Measurements from ENCODE around the gene BRMS1L. TPM values are rescaled to one million over a fixed set of nuclear protein-coding genes. Genes with fewer than 3 reads are reported as not detected.

The BRMS1L gene
- total and polyA plus RNA-seq, 2 experiments from 2014 or later, result 11.8 to 19.5 TPM

DNA sequence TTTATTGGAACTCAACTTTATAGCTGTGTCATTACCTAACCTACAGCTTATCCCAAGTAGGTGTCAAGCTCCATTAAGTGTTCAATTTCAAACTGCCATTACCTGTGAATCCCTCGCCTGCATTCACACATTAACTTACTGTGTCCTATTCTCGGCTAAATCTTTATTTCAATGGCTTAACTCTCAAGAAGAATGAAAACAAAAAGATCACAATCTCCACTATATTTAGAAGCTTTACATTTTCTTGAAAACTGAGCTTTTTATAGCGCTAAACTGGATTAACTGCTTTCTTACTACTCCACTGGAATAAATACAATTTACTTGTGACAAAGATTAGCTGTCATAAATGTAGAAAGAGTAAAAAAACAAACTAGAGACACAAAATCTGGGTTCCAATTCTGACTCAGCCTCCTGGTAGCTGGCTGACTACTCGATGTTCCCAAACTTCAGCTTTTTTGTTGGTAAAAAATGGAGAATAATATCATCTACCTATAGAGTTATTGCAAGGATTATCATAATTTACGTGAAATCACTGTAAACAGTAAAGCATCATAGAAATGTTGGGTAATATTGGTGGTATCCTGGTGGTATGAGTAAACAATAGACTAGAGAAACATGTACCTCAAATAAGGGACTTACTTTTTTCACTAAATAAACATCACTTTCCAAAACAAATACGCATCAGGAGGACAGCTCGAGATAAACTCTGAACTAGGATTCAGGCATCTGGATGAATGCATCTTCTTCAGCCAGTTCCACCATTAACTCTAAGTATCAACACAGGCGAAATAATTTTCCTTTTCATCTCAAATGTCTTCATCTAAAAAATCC is 18.8 kb upstream of the BRMS1L start:
- Histone ChIP-seq H3F3A (replicated peaks; ENCODE audit: low read depth) (no peaks in the 10 kb centered on the region), H2AFZ (no peak overlapping the region), H4K20me1 (replicated peaks; ENCODE audit: insufficient read depth) (no peaks in the 10 kb centered on the region; the same call in 1 of the 2 replicates), H3K27ac (ENCODE audit: low read depth) (no peak overlapping the region), H3K4me1 (ENCODE audit: insufficient read depth) (peaks cover 9% of the 10 kb centered on the region; the same call in 1 of the 2 replicates), H3K27me3 (ENCODE audit: insufficient read depth) (no peaks in the 10 kb centered on the region), H3K36me3 (ENCODE audit: insufficient read depth) (no peaks in the 10 kb centered on the region), H3K4me3 (peak overlapping the region; percentile 77), H3K79me2 (replicated peaks; ENCODE audit: insufficient read depth) (peaks cover 51% of the 10 kb centered on the region), H3K9me2 (ENCODE audit: insufficient read depth) (no peaks in the 10 kb centered on the region), H3K4me2 (peak overlapping the region; percentile 90)
- H3K36me3 Mint-ChIP-seq (ENCODE audit: low read depth), result no peaks in the 10 kb centered on the region
- H3K9me3 Mint-ChIP-seq, result no peaks in the 10 kb centered on the region
- no peak for TF ChIP-seq EZH2 (IDR thresholded peaks at IDR 0.05; ENCODE audit: low read depth, unreplicated experiment)
- TF ChIP-seq CREB1 (CRISPR knock-in tag; IDR thresholded peaks at IDR 0.05; ENCODE audit: low read depth), result no peak
- no peak for TF ChIP-seq POLR2AphosphoS5 (IDR thresholded peaks at IDR 0.05; ENCODE audit: low read depth)
- TF ChIP-seq STAT1 (IDR thresholded peaks at IDR 0.05; ENCODE audit: unreplicated experiment), result no peak
- TF ChIP-seq JUNB (IDR thresholded peaks at IDR 0.05; ENCODE audit: unreplicated experiment), result no peak
- H3K27ac Mint-ChIP-seq, result no peak overlapping the region
- DNase-seq (ENCODE audit: low spot score) (no peak), ATAC-seq (no peak)
- peak overlapping the region; percentile 94 for H3K4me3 Mint-ChIP-seq
- peaks cover 15% of the 10 kb centered on the region for H3K4me1 Mint-ChIP-seq
- H3K27me3 Mint-ChIP-seq (ENCODE audit: insufficient read depth, low read depth, poor library complexity), result peaks cover 7% of the 10 kb centered on the region

DNA sequence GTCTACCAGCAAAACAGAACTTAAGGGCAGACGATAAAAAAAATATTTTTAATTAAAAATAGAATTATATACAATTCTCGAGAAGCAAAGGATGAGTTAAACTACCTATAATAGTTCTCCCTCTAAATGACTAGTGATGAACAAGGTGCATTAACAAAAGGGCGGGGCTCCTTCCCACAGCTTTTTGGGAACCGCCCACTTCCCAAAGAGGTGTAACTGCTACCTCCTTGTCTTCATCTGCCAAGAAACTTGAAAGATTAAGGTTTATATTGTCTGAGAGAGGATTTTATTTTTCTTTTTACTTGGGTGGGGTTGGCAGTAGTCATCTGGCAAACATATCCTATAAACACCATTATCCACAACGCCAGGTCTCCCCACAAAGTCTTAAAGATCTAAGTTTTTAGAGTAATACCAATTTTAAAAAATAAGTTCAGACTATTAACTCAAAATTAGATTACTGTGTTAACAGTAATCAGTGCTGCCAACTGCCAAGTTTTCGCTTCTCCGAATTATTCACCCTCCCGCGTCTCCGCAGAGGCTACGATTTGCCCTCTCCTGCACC is 18.0 kb upstream of the BRMS1L start:
- ATAC-seq (peak; percentile 38), DNase-seq (ENCODE audit: low spot score) (peak; percentile 73)
- H3K9me2 ChIP-seq (ENCODE audit: insufficient read depth), result no peaks in the 10 kb centered on the region
- Mint-ChIP-seq H3K9me3 (no peaks in the 10 kb centered on the region), H3K4me3 (peak overlapping the region; percentile 94), H3K27ac (peak overlapping the region; percentile 84; the same call in 1 of the 2 replicates), H3K36me3 (ENCODE audit: low read depth) (no peaks in the 10 kb centered on the region), H3K27me3 (ENCODE audit: insufficient read depth, low read depth, poor library complexity) (peaks cover 7% of the 10 kb centered on the region), H3K4me1 (peaks cover 15% of the 10 kb centered on the region)
- no peaks in the 10 kb centered on the region for H3K36me3 ChIP-seq (ENCODE audit: insufficient read depth)
- H3K27me3 ChIP-seq (ENCODE audit: insufficient read depth), result no peaks in the 10 kb centered on the region
- TF ChIP-seq NANOG (IDR thresholded peaks at IDR 0.05; ENCODE audit: borderline replicate concordance) (no peak), JUNB (IDR thresholded peaks at IDR 0.05; ENCODE audit: unreplicated experiment) (no peak), REST (IDR thresholded peaks at IDR 0.05; ENCODE audit: unreplicated experiment) (no peak), ZNF331 (CRISPR knock-in tag; IDR thresholded peaks at IDR 0.05; ENCODE audit: low read depth) (no peak), CREB1 (CRISPR knock-in tag; IDR thresholded peaks at IDR 0.05; ENCODE audit: low read depth) (no peak), POLR2AphosphoS5 (IDR thresholded peaks at IDR 0.05; ENCODE audit: low read depth) (no peak)
- TF ChIP-seq, protein P1, sequence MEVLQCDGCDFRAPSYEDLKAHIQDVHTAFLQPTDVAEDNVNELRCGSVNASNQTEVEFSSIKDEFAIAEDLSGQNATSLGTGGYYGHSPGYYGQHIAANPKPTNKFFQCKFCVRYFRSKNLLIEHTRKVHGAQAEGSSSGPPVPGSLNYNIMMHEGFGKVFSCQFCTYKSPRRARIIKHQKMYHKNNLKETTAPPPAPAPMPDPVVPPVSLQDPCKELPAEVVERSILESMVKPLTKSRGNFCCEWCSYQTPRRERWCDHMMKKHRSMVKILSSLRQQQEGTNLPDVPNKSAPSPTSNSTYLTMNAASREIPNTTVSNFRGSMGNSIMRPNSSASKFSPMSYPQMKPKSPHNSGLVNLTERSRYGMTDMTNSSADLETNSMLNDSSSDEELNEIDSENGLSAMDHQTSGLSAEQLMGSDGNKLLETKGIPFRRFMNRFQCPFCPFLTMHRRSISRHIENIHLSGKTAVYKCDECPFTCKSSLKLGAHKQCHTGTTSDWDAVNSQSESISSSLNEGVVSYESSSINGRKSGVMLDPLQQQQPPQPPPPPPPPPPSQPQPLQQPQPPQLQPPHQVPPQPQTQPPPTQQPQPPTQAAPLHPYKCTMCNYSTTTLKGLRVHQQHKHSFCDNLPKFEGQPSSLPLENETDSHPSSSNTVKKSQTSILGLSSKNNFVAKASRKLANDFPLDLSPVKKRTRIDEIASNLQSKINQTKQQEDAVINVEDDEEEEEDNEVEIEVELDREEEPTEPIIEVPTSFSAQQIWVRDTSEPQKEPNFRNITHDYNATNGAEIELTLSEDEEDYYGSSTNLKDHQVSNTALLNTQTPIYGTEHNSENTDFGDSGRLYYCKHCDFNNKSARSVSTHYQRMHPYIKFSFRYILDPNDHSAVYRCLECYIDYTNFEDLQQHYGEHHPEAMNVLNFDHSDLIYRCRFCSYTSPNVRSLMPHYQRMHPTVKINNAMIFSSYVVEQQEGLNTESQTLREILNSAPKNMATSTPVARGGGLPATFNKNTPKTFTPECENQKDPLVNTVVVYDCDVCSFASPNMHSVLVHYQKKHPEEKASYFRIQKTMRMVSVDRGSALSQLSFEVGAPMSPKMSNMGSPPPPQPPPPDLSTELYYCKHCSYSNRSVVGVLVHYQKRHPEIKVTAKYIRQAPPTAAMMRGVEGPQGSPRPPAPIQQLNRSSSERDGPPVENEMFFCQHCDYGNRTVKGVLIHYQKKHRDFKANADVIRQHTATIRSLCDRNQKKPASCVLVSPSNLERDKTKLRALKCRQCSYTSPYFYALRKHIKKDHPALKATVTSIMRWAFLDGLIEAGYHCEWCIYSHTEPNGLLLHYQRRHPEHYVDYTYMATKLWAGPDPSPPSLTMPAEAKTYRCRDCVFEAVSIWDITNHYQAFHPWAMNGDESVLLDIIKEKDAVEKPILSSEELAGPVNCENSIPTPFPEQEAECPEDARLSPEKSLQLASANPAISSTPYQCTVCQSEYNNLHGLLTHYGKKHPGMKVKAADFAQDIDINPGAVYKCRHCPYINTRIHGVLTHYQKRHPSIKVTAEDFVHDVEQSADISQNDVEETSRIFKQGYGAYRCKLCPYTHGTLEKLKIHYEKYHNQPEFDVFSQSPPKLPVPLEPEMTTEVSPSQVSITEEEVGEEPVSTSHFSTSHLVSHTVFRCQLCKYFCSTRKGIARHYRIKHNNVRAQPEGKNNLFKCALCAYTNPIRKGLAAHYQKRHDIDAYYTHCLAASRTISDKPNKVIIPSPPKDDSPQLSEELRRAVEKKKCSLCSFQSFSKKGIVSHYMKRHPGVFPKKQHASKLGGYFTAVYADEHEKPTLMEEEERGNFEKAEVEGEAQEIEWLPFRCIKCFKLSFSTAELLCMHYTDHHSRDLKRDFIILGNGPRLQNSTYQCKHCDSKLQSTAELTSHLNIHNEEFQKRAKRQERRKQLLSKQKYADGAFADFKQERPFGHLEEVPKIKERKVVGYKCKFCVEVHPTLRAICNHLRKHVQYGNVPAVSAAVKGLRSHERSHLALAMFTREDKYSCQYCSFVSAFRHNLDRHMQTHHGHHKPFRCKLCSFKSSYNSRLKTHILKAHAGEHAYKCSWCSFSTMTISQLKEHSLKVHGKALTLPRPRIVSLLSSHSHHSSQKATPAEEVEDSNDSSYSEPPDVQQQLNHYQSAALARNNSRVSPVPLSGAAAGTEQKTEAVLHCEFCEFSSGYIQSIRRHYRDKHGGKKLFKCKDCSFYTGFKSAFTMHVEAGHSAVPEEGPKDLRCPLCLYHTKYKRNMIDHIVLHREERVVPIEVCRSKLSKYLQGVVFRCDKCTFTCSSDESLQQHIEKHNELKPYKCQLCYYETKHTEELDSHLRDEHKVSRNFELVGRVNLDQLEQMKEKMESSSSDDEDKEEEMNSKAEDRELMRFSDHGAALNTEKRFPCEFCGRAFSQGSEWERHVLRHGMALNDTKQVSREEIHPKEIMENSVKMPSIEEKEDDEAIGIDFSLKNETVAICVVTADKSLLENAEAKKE (CRISPR knock-in tag; IDR thresholded peaks at IDR 0.05), result no peak
- peak overlapping the region; percentile 93; the same call in 1 of the 2 replicates for H2AFZ ChIP-seq
- H3K4me2 ChIP-seq, result peak overlapping the region; percentile 90
- peak overlapping the region; percentile 82 for H3K27ac ChIP-seq (ENCODE audit: low read depth)
- H3K4me1 ChIP-seq (ENCODE audit: insufficient read depth), result peaks cover 9% of the 10 kb centered on the region; the same call in 1 of the 2 replicates
- H3K79me2 ChIP-seq (replicated peaks; ENCODE audit: insufficient read depth), result peaks cover 44% of the 10 kb centered on the region
- H3F3A ChIP-seq (replicated peaks; ENCODE audit: low read depth), result no peaks in the 10 kb centered on the region
- H4K20me1 ChIP-seq (replicated peaks; ENCODE audit: insufficient read depth), result no peaks in the 10 kb centered on the region; the same call in 1 of the 2 replicates
- peak overlapping the region; percentile 77 for H3K4me3 ChIP-seq
